Measurements from ENCODE around the gene COL24A1.

- no peak for TF ChIP-seq CTCF (IDR thresholded peaks at IDR 0.05)
- TF ChIP-seq SIN3A (IDR thresholded peaks at IDR 0.05; ENCODE audit: borderline replicate concordance, insufficient read depth, low read depth, low read length): no peak
Measured at GRCh38 chr1:85957760-85958159, 198.8 kb downstream of the COL24A1 start.

All from Panc1 (cell line).